Aorta (tissue), 5 donors: ENCODE results near the gene WARS2. TPM values are rescaled to one million over a fixed set of nuclear protein-coding genes. Genes with fewer than 3 reads are reported as not detected.

Source experiments
- ATAC-seq: fragments of 200-7000 bp; cut with Tn5 transposase; one replicate; pipeline ENCODE4 v1.9.1; 2022; ENCODE audit warnings: moderate library complexity; ENCODE audit not compliant: low FRiP score
- DNase-seq, 2 donors: peaks; one replicate each; pipeline ENCODE4 v3.0.0-alpha.2; 2020
- H3K27ac ChIP-seq, 2 donors: one replicate each; pipeline ENCODE4 v1.5.1; 2013; ENCODE audit warnings: low read length in 2 of 2, mild to moderate bottlenecking in 2 of 2, moderate library complexity in 2 of 2, control low read depth in 1 of 2, inconsistent platforms in 1 of 2, low read depth in 1 of 2
- H3K27me3 ChIP-seq, 2 donors: one replicate each; pipeline ENCODE4 v1.6.1; 2013; ENCODE audit warnings: control low read depth in 1 of 2, low read length in 1 of 2, mild to moderate bottlenecking in 1 of 2, moderate library complexity in 1 of 2; ENCODE audit not compliant: insufficient read depth in 2 of 2, control insufficient read depth in 1 of 2
- H3K36me3 ChIP-seq, 2 donors: one replicate each; pipeline ENCODE4 v1.6.1; 2013; ENCODE audit warnings: control low read depth in 1 of 2, low read length in 1 of 2, mild to moderate bottlenecking in 1 of 2; ENCODE audit not compliant: insufficient read depth in 2 of 2, control insufficient read depth in 1 of 2
- H3K4me1 ChIP-seq, 2 donors: one replicate each; pipeline ENCODE4 v1.6.1; 2013; ENCODE audit warnings: low read length in 2 of 2, control low read depth in 1 of 2, mild to moderate bottlenecking in 1 of 2, moderate library complexity in 1 of 2; ENCODE audit not compliant: insufficient read depth in 2 of 2, control insufficient read depth in 1 of 2
- H3K4me3 ChIP-seq, 2 donors: one replicate each; pipeline ENCODE4 v1.5.1; 2013; ENCODE audit warnings: low read length in 2 of 2, control low read depth in 1 of 2, mild to moderate bottlenecking in 1 of 2
- H3K9me3 ChIP-seq: one replicate; pipeline ENCODE4 v1.6.1; 2013; ENCODE audit warnings: mild to moderate bottlenecking, low read length; ENCODE audit not compliant: control insufficient read depth
- WGBS, 2 donors: extraction: QIAGEN DNeasy Blood & Tissue Kit; methylation state at CpG; one replicate each; pipeline ENCODE4 v1.1.7; 2013; 5-methylcytosine and 5-hydroxymethylcytosine counted together
- intact Hi-C, 2 donors: fragments of 100-400 bp; cut with DNase I; formaldehyde crosslinking; loops; one replicate each; pipeline versions ENCODE4 v1.14.2 to v1.15.0; 2022
- polyA plus RNA-seq, 2 donors: library from polyadenylated mRNA; stranded (reverse); fragments of 200-250 nt; gene quantifications; one replicate each; pipeline ENCODE4 v1.2.3, GENCODE V29; 2013
- total RNA-seq, 2 donors: library from RNA; stranded (reverse); fragmentation: NEBNext Ultra II Directional; extraction: Animal tissue kit (Norgen Biotek cat#: 25700); gene quantifications; one replicate each; pipeline ENCODE4 v1.2.1, GENCODE V29; 2021
- donor health status: healthy with polysubstance abuse.
- donor health status: Bipolar disorder and iron deficiency.
- donor health status: DM: no; HTN: no; CAD: no.
- donor health status: DM: no; HTN: no; CAD: no.
- donor health status: DM: yes; HTN: yes; CAD: no.

The WARS2 gene
- total and polyA plus RNA-seq, 4 donors = 6.6 to 11.5 (median 8.7) TPM

DNA sequence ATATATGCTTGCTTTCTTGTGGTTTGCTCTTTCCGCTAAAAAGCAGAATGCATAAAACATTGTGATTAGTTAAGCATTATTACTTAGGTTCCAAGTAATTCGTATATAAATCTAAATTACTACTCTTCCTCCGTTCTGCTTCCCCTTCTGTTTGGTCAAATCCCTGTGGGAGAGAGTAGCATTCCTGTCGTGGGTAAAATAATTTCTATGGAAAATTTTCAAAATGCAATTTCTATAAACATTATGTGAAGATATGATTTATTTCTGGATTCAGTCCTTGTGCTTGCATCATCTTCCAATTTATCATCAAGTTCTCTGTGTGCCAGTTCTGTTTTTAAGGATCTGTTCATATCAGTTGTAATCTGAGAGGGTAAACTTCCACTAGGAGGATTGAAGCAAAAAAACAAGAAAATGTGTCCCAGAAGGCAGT lies 7.2 kb upstream of the WARS2 start:
- intact Hi-C loops = loop anchor here in 1 of 2 donors (10.0 kb wide), 1 partner anchor 63 kb away; no protein-coding TSS in a partner anchor
- Histone ChIP-seq H3K4me3 (no peak overlapping the region), H3K4me1 (no peaks in the 10 kb centered on the region), H3K27ac (no peak overlapping the region), H3K9me3 (no peaks in the 10 kb centered on the region), H3K36me3 (no peaks in the 10 kb centered on the region), H3K27me3 (no peaks in the 10 kb centered on the region)
- ATAC-seq (peak; percentile 44), DNase-seq (no peak)
- 33 to 50% methylated on average over 4 of the region's 4 CpGs for WGBS, 2 donors

DNA sequence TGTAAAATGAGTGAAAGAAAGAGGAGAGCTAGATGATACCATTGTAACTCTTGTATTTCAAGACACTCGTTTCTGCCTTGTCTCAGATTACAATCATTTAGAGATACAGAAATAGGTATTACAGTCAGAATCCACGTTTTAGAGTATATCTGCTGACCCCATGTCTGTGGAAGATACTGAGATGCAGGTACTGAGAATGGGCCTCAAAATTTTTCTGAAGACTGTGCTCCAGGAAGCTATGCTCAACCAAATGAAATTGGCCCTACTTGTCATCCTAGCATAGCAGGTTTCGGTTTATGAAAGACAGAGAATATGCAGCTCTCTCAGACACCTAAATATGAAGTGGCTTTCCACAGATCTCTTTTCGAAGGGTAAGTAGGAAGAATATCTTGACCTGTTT lies 6.0 kb upstream of the WARS2 start:
- DNase-seq = no peak
- H3K9me3 ChIP-seq = no peaks in the 10 kb centered on the region
- WGBS, 2 donors = 80 to 81% methylated on average over 4 of the region's 4 CpGs
- no peaks in the 10 kb centered on the region for H3K27me3 ChIP-seq
- no peaks in the 10 kb centered on the region for H3K4me1 ChIP-seq
- H3K4me3 ChIP-seq = no peak overlapping the region
- H3K27ac ChIP-seq = no peak overlapping the region
- intact Hi-C loops = loop anchor here in 1 of 2 donors (10.0 kb wide), 1 partner anchor 62 kb away; no protein-coding TSS in a partner anchor
- no peaks in the 10 kb centered on the region for H3K36me3 ChIP-seq
- ATAC-seq = no peak

DNA sequence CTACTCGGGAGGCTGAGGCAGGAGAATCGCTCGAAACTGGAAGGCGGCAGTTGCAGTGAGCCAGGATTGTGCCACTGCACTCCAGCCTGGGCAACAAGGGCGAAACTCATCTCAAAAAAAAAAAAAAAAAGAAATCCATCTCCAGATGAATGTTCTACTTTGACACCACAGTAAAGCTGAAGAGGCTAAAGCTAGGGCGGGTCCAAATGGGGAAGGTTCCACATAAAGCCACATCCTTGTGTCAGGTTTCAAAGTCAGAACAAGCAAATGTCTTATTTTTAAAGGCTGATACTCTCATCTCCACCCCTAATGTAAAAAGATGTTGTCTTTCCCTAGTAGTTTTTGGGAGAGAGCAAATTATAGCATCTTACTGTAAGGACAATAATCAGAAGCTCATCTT lies 4.4 kb upstream of the WARS2 start:
- Histone ChIP-seq H3K36me3 (no peaks in the 10 kb centered on the region), H3K9me3 (no peaks in the 10 kb centered on the region), H3K27ac (no peak overlapping the region), H3K4me1 (peaks cover 0 to 2% of the 10 kb centered on the region in 2 donors), H3K4me3 (no peak overlapping the region), H3K27me3 (no peaks in the 10 kb centered on the region)
- DNase-seq = no peak
- intact Hi-C loops = loop anchor here in 1 of 2 donors (10.0 kb wide), 1 partner anchor 60 kb away; no protein-coding TSS in a partner anchor
- WGBS, 2 donors = 97 to 98% methylated on average over 6 of the region's 6 CpGs
- no peak for ATAC-seq

DNA sequence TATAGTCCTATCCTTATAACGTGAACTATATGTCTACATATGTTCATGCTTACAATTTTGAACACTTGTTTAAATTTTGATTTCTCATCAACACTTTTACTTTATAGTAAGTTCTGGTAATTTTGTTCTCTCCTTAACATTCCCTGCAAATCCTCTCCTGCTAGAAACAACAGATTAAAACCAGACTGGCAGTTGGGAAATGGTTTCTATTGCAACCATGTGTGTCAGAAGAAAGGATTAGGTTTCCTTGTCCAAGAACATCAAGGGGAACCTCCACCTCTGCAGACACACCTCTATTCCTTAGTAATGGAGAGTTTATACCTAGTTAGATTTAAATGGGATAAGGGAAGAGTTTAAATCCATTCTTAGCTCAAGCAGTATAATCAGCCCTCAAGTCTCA lies 3.3 kb upstream of the WARS2 start:
- no peak for DNase-seq
- intact Hi-C loops = loop anchor here in 1 of 2 donors (10.0 kb wide), 1 partner anchor 59 kb away; no protein-coding TSS in a partner anchor
- Histone ChIP-seq H3K9me3 (no peaks in the 10 kb centered on the region), H3K27ac (no peak overlapping the region), H3K4me3 (no peak overlapping the region), H3K27me3 (no peaks in the 10 kb centered on the region), H3K36me3 (no peaks in the 10 kb centered on the region), H3K4me1 (peaks cover 0 to 2% of the 10 kb centered on the region in 2 donors)
- no peak for ATAC-seq
- WGBS, 2 donors = 71 to 87% methylated on average over 1 of the region's 1 CpG

DNA sequence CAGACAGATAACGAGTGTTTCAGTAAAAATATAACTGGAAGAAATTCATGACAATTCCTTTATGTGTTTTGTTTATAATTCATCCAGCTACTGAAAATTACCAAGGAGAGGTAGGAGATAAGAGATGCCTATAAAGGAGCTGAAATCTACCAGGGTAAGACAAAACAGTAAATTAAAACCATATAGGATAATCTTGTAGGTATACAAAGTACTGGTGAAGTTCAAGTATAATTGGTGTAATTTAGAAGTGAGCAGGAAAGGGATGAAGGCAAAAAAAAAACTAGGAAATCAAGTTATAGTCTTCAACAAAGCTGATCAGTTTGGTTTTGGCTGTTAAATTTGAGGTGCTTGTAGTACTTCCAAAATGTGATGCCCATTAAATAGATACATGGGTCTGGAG lies 1.2 kb upstream of the WARS2 start:
- intact Hi-C loops = loop anchor here in 1 of 2 donors (10.0 kb wide), 1 partner anchor 57 kb away; no protein-coding TSS in a partner anchor
- Histone ChIP-seq H3K4me3 (no peak overlapping the region), H3K4me1 (peaks cover 0 to 2% of the 10 kb centered on the region in 2 donors), H3K36me3 (no peaks in the 10 kb centered on the region), H3K9me3 (no peaks in the 10 kb centered on the region), H3K27ac (no peak overlapping the region), H3K27me3 (no peaks in the 10 kb centered on the region)
- DNase-seq = no peak
- 97 to 98% methylated on average over 1 of the region's 1 CpG for WGBS, 2 donors
- ATAC-seq = no peak

DNA sequence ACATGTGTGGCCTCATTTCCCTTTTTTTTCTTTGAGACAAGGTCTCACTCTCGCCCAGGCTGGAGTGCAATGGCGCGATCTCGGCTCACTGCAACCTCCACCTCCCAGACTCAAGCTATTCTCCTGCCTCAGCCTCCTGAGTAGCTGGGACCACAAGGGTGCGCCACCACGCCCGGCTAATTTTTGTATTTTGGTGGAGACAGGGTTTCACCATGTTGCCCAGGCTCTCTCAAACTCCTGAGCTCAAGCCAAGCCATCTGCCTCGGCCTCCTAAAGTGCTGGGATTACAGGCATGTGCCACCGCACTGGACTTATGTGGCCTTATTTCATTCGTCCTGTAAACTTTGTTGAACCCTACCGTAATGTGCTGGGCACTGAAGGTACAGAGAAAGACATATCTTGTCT lies 569 bp upstream of the WARS2 start:
- DNase-seq = peak; percentile 53 to 77
- 60 to 71% methylated on average over 11 of the region's 11 CpGs for WGBS, 2 donors
- no peak for ATAC-seq
- H3K9me3 ChIP-seq = no peaks in the 10 kb centered on the region
- H3K36me3 ChIP-seq = no peaks in the 10 kb centered on the region
- intact Hi-C loops = loop anchor here in 1 of 2 donors (10.0 kb wide), 1 partner anchor 56 kb away; no protein-coding TSS in a partner anchor
- H3K4me1 ChIP-seq = peaks cover 0 to 2% of the 10 kb centered on the region in 2 donors
- no peaks in the 10 kb centered on the region for H3K27me3 ChIP-seq
- H3K27ac ChIP-seq = peak overlapping the region in 1 of 2 donors; percentile 19
- peak overlapping the region; percentile 16 to 44 for H3K4me3 ChIP-seq

DNA sequence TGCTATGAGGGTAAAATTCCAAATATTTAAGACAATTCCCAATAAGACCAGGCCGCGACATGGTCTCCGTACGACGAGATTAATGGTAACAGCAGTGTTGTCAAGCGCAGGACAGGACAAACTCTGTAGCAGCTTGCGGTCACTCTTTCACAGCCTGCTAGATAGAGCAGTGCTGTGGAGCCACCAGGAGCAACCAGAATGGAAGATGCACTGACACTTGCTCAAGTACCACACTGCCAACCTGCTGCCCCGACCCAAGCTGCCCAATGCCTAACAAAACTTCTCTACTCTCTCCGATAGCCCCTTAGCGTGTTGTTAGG lies 636 bp downstream of the WARS2 start:
- H3K4me1 ChIP-seq = peaks cover 0 to 2% of the 10 kb centered on the region in 2 donors
- 5 to 8% methylated on average over 10 of the region's 10 CpGs for WGBS, 2 donors
- peak overlapping the region in 1 of 2 donors; percentile 98 for H3K27ac ChIP-seq
- DNase-seq = no peak
- peak; percentile 8 for ATAC-seq
- H3K9me3 ChIP-seq = no peaks in the 10 kb centered on the region
- H3K4me3 ChIP-seq = peak overlapping the region; percentile 38 to 82
- intact Hi-C loops = loop anchor here in 1 of 2 donors (10.0 kb wide), 1 partner anchor 55 kb away; no protein-coding TSS in a partner anchor
- no peaks in the 10 kb centered on the region for H3K36me3 ChIP-seq
- no peaks in the 10 kb centered on the region for H3K27me3 ChIP-seq

DNA sequence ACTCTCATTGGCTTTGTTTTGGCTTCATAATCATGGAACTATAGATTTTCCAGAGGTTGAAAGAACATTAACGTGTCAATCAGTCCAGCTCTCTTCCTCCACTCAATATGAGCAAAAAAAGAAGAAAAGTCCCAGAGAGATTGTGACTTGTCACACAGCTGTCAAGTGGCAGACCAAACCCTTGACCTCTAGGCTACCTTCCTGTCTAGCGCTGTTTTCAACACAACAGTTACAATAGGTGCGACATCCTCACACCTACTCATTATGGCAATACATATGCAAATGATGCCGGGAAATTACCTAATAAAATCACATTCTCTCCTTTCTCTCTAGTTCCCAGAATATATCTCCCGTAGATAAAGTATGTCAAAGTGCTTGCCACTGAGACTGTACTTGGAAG lies 1.1 kb downstream of the WARS2 start:
- intact Hi-C loops = no loop called here
- peaks cover 0 to 2% of the 10 kb centered on the region in 2 donors for H3K4me1 ChIP-seq
- ATAC-seq = no peak
- no peaks in the 10 kb centered on the region for H3K27me3 ChIP-seq
- H3K4me3 ChIP-seq = peak overlapping the region; percentile 38 to 82
- no peak overlapping the region for H3K27ac ChIP-seq
- DNase-seq = no peak
- H3K36me3 ChIP-seq = no peaks in the 10 kb centered on the region
- no peaks in the 10 kb centered on the region for H3K9me3 ChIP-seq
- WGBS, 2 donors = 52 to 54% methylated on average over 5 of the region's 5 CpGs

DNA sequence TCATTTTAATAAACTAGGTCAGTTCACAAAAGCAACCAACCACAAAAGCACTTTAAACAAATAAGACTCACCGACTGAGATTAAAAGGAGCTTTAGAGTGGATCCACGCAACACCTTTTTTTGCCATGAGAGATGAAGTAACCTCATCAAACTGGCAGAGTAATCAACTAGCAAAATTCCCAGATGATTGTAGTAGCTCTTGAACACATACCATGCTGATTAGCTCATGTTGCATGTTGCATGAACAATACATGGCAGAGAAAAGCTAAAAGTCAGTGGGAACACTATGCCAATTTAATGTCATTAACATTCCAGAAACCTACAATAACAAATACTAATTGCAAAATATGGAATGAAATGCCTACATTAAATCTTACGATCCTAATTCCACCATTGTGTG lies 4.1 kb downstream of the WARS2 start:
- no peaks in the 10 kb centered on the region for H3K9me3 ChIP-seq
- peaks cover 0 to 2% of the 10 kb centered on the region in 2 donors for H3K4me1 ChIP-seq
- H3K27ac ChIP-seq = no peak overlapping the region
- H3K27me3 ChIP-seq = no peaks in the 10 kb centered on the region
- DNase-seq = no peak
- intact Hi-C loops = no loop called here
- no peak overlapping the region for H3K4me3 ChIP-seq
- WGBS, 2 donors = 58 to 63% methylated on average over 3 of the region's 3 CpGs
- ATAC-seq = no peak
- no peaks in the 10 kb centered on the region for H3K36me3 ChIP-seq
